ENCODE results near the gene HTRA1.

GRCh38 chr10:122519144-122519543 is 57.8 kb downstream of the HTRA1 start:
- TF ChIP-seq, protein P1, sequence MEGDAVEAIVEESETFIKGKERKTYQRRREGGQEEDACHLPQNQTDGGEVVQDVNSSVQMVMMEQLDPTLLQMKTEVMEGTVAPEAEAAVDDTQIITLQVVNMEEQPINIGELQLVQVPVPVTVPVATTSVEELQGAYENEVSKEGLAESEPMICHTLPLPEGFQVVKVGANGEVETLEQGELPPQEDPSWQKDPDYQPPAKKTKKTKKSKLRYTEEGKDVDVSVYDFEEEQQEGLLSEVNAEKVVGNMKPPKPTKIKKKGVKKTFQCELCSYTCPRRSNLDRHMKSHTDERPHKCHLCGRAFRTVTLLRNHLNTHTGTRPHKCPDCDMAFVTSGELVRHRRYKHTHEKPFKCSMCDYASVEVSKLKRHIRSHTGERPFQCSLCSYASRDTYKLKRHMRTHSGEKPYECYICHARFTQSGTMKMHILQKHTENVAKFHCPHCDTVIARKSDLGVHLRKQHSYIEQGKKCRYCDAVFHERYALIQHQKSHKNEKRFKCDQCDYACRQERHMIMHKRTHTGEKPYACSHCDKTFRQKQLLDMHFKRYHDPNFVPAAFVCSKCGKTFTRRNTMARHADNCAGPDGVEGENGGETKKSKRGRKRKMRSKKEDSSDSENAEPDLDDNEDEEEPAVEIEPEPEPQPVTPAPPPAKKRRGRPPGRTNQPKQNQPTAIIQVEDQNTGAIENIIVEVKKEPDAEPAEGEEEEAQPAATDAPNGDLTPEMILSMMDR (IDR thresholded peaks at IDR 0.05): no peak
- TF ChIP-seq, protein P2, sequence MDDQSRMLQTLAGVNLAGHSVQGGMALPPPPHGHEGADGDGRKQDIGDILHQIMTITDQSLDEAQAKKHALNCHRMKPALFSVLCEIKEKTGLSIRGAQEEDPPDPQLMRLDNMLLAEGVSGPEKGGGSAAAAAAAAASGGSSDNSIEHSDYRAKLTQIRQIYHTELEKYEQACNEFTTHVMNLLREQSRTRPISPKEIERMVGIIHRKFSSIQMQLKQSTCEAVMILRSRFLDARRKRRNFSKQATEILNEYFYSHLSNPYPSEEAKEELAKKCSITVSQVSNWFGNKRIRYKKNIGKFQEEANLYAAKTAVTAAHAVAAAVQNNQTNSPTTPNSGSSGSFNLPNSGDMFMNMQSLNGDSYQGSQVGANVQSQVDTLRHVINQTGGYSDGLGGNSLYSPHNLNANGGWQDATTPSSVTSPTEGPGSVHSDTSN (IDR thresholded peaks at IDR 0.05): no peak
- TF ChIP-seq POLR2AphosphoS5 (IDR thresholded peaks at IDR 0.05; ENCODE audit: low read depth, low read length) (no peak), ELF1 (IDR thresholded peaks at IDR 0.05) (no peak), EP300 (IDR thresholded peaks at IDR 0.05; ENCODE audit: borderline replicate concordance in 1 of 2, low read depth in 1 of 2, low read length in 1 of 2) (no peak), CHD2 (IDR thresholded peaks at IDR 0.05; ENCODE audit: low read length, partially characterized antibody) (no peak), NRF1 (IDR thresholded peaks at IDR 0.05; ENCODE audit: low read depth, low read length) (no peak), YY1 (IDR thresholded peaks at IDR 0.05; ENCODE audit: low read depth) (no peak), REST (IDR thresholded peaks at IDR 0.05; ENCODE audit: low read depth, low read length) (no peak)

Data from SK-N-SH (cell line).